Osteoblast (primary cell): ENCODE data around the gene DPP10. TPM values are rescaled to one million over a fixed set of nuclear protein-coding genes. Genes with fewer than 3 reads are reported as not detected.
"Not testable (repeated sequence)": the region's sequence is repeated elsewhere in the genome, so short reads cannot be mapped to it uniquely, and the experiment has no call there.

Source experiments
- DNase-seq: peaks from one replicate; pipeline ENCODE4 v3.0.0; 2011; ENCODE audit warnings: low spot score, mixed read lengths; ENCODE audit not compliant: insufficient read length; ENCODE audit errors: missing footprints
- H2AFZ ChIP-seq: 2 replicates; pipeline ENCODE4 v1.6.0; 2011; ENCODE audit warnings: mild to moderate bottlenecking, low read length
- H3K27ac ChIP-seq: 2 replicates; pipeline ENCODE4 v1.5.1; 2011; ENCODE audit warnings: mild to moderate bottlenecking, low read depth, low read length, moderate library complexity
- H3K27me3 ChIP-seq: 2 replicates; pipeline ENCODE4 v1.6.0; 2012; ENCODE audit warnings: mild to moderate bottlenecking, control low read depth, inconsistent platforms, low read length, moderate library complexity; ENCODE audit not compliant: insufficient read depth
- H3K36me3 ChIP-seq: 2 replicates; pipeline ENCODE4 v1.5.1; 2011; ENCODE audit warnings: mild to moderate bottlenecking, low read length, control low read depth, moderate library complexity; ENCODE audit not compliant: insufficient read depth
- H3K4me1 ChIP-seq: 2 replicates; pipeline ENCODE4 v1.5.1; 2011; ENCODE audit warnings: mild to moderate bottlenecking, low read length, control low read depth, moderate library complexity; ENCODE audit not compliant: insufficient read depth
- H3K4me2 ChIP-seq: 2 replicates; pipeline ENCODE4 v1.6.0; 2011; ENCODE audit warnings: mild to moderate bottlenecking, low read length; ENCODE audit not compliant: insufficient read depth
- H3K4me3 ChIP-seq: fragments of 200-600 bp; sonication (generic); 3 replicates; pipeline ENCODE4 v1.5.1; 2012; ENCODE audit warnings: mild to moderate bottlenecking, low read length, inconsistent platforms; ENCODE audit not compliant: insufficient read depth
- H3K79me2 ChIP-seq: 2 replicates; pipeline ENCODE4 v1.6.0; 2012; ENCODE audit warnings: mild to moderate bottlenecking, low read length, control low read depth, inconsistent platforms; ENCODE audit not compliant: insufficient read depth
- H3K9me3 ChIP-seq: 2 replicates; pipeline ENCODE4 v1.5.1; 2011; ENCODE audit warnings: low read depth, low read length, control low read depth
- H4K20me1 ChIP-seq: 2 replicates; pipeline ENCODE4 v1.6.0; 2012; ENCODE audit warnings: mild to moderate bottlenecking, low read length, control low read depth; ENCODE audit not compliant: insufficient read depth
- total RNA-seq: library from RNA; depleted of rRNA; stranded (reverse); fragments of >200 nt; gene quantifications from 2 replicates; pipeline ENCODE4 v1.2.3, GENCODE V29; 2012
- TF ChIP-seq, protein P1 (sequence below): IDR thresholded peaks from 2 replicates; pipeline ENCODE4 v1.5.1; 2011; ENCODE audit warnings: mild to moderate bottlenecking, low read depth, low read length, moderate library complexity; ENCODE audit errors: extremely low read depth

The DPP10 gene
- total RNA-seq, 1 donor = not detected

DNA sequence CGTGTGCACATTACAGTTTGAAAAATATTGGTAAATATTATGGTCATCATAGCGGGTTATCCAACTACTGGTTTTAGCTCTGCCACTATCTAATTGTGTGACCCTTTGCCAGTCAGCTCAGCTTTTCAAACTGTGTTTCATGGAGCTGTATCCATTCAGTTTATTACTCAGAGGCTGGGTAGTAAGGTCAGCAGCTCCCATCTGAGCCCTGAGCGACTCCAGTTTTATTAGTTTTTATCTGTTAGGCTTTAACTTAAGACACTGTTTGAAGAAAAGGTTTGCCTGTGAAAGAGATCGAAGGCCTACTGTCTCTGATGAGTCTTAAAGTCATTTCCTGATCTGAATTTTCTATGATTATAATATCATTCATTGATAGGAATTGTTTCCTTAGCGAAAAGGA is 76.3 kb downstream of the DPP10 start:
- Histone ChIP-seq H3K27ac (no peak overlapping the region), H3K79me2 (no peaks in the 10 kb centered on the region), H4K20me1 (no peaks in the 10 kb centered on the region), H2AFZ (no peak overlapping the region), H3K36me3 (no peaks in the 10 kb centered on the region), H3K9me3 (no peaks in the 10 kb centered on the region), H3K4me2 (no peak overlapping the region), H3K4me3 (no peak overlapping the region), H3K4me1 (no peaks in the 10 kb centered on the region), H3K27me3 (no peaks in the 10 kb centered on the region)
- TF ChIP-seq, protein P1, sequence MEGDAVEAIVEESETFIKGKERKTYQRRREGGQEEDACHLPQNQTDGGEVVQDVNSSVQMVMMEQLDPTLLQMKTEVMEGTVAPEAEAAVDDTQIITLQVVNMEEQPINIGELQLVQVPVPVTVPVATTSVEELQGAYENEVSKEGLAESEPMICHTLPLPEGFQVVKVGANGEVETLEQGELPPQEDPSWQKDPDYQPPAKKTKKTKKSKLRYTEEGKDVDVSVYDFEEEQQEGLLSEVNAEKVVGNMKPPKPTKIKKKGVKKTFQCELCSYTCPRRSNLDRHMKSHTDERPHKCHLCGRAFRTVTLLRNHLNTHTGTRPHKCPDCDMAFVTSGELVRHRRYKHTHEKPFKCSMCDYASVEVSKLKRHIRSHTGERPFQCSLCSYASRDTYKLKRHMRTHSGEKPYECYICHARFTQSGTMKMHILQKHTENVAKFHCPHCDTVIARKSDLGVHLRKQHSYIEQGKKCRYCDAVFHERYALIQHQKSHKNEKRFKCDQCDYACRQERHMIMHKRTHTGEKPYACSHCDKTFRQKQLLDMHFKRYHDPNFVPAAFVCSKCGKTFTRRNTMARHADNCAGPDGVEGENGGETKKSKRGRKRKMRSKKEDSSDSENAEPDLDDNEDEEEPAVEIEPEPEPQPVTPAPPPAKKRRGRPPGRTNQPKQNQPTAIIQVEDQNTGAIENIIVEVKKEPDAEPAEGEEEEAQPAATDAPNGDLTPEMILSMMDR = no peak
- DNase-seq = no peak

DNA sequence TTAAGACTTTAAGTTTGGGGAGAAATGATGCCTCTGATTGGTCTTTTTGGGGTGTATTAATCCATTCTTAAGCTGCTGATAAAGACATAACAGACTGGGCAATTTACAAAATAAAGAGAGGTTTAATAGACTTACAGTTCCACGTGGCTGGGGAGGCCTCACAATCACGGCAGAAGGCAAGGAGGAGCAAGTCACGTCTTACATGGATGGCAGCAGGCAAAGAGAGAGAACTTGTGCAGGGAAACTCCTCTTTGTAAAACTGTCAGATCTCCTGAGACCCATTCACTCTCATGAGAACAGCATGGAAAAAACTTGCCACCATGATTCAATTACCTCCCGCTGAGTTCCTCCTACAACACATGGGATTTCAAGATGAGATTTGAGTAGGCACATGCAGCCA is 80.2 kb downstream of the DPP10 start:
- DNase-seq = not testable (repeated sequence)

DNA sequence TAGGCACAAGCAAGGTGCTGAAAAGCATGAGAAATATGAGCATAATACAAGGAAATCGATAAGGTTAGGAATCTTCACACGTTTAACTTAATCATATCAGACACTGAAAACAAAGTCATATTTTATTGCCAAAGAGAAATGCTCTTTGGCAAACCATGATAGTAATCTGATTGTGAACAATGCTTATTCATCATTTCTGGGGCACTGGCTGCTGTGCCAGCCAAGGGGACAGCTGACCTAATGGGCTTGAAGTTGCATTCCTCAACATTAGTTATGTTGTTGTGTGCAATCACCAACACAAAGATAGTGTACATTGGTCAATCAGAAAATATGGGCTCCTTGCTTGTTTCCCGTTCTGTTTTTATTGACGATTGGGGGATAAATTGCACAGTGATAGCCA is 83.5 kb downstream of the DPP10 start:
- H3K4me1 ChIP-seq = no peaks in the 10 kb centered on the region
- no peaks in the 10 kb centered on the region for H3K79me2 ChIP-seq
- no peak for DNase-seq
- TF ChIP-seq, protein P1 = no peak
- H2AFZ ChIP-seq = no peak overlapping the region
- H3K4me3 ChIP-seq = no peak overlapping the region
- H3K27me3 ChIP-seq = no peaks in the 10 kb centered on the region
- H3K27ac ChIP-seq = no peak overlapping the region
- no peaks in the 10 kb centered on the region for H4K20me1 ChIP-seq
- H3K9me3 ChIP-seq = peaks cover 2% of the 10 kb centered on the region
- no peak overlapping the region for H3K4me2 ChIP-seq
- H3K36me3 ChIP-seq = no peaks in the 10 kb centered on the region

More for the DNA sequence above, 80.2 kb downstream of the DPP10 start:
- H3K9me3 ChIP-seq, H4K20me1 ChIP-seq, H3K36me3 ChIP-seq, H3K27me3 ChIP-seq, H3K27ac ChIP-seq, H2AFZ ChIP-seq, H3K4me3 ChIP-seq, H3K4me2 ChIP-seq, H3K4me1 ChIP-seq, H3K79me2 ChIP-seq: not testable (repeated sequence)

DNA sequence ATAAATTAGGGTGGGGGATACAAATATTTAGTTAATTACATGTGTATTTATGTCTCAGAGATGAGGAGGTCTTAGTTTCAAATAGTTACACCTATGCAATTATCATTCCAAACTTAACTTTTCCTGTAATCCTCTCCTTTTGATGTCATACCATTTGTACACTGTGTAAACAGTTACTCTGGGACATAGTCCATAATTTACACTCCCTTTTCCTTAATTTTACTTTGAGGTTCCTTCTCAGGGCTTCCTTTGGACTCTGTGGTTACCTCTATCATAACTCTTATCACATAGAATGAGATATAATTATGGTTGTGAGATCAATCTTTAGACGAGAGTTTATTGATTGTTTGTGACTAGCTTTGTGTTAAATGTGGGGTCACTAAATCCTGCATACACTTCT is 84.4 kb downstream of the DPP10 start:
- H4K20me1 ChIP-seq = no peaks in the 10 kb centered on the region
- TF ChIP-seq, protein P1 = no peak
- no peaks in the 10 kb centered on the region for H3K36me3 ChIP-seq
- no peaks in the 10 kb centered on the region for H3K27me3 ChIP-seq
- H2AFZ ChIP-seq = no peak overlapping the region
- no peak overlapping the region for H3K4me3 ChIP-seq
- no peak overlapping the region for H3K27ac ChIP-seq
- H3K4me1 ChIP-seq = no peaks in the 10 kb centered on the region
- no peak overlapping the region for H3K4me2 ChIP-seq
- no peaks in the 10 kb centered on the region for H3K79me2 ChIP-seq
- H3K9me3 ChIP-seq = peaks cover 2% of the 10 kb centered on the region
- DNase-seq = no peak
